Measurements from ENCODE around the gene TBC1D9B. TPM values are rescaled to one million over a fixed set of nuclear protein-coding genes. Genes with fewer than 3 reads are reported as not detected.

The TBC1D9B gene
- polyA plus RNA-seq (ENCODE audit: low read depth in 6 of 6): 10 to 100 TPM; 12.3 to 51.2 (median 21.7) TPM

- H3K4me3 Mint-ChIP-seq: peak within 1 kb of the TSS; percentile 86 to 93 (median 90)
- peaks cover 0 to 5% of the 10 kb centered on the region in 2 donors for H3K36me3 Mint-ChIP-seq
- no peaks in the 10 kb centered on the region for H3K27me3 Mint-ChIP-seq
Observed at GRCh38 chr5:179907556-179908324, at the start of gene TBC1D9B. Gene TBC1D9B (minus strand): TSS chr5:179907897. CDS start chr5:179907821, 76 bp downstream.

GRCh38 chr5:179955630-179956029 is 47.9 kb upstream of the TBC1D9B start:
- peak overlapping the region in 1 of 6 donors; percentile 94 for H3K27ac Mint-ChIP-seq
- no peaks in the 10 kb centered on the region for H3K27me3 Mint-ChIP-seq
- H3K9me3 Mint-ChIP-seq: no peaks in the 10 kb centered on the region
- ATAC-seq (ENCODE audit: low read depth in 2 of 2): no peak
- no peak overlapping the region for H3K4me3 Mint-ChIP-seq
- no peaks in the 10 kb centered on the region for H3K4me1 Mint-ChIP-seq
- DNase-seq: no peak
- peaks cover 7 to 15% of the 10 kb centered on the region in 2 donors for H3K36me3 Mint-ChIP-seq

More at GRCh38 chr5:179907556-179908324, at the start of gene TBC1D9B:
- Mint-ChIP-seq H3K9me3 (no peaks in the 10 kb centered on the region), H3K4me1 (peaks cover 3 to 24% (median 14%) of the 10 kb centered on the region in 3 donors), H3K27ac (peak within 1 kb of the TSS in 5 of 6 donors; percentile 49 to 87 (median 85))
- ATAC-seq (ENCODE audit: low read depth in 2 of 2) (peak; percentile 88 to 89), DNase-seq (peak; percentile 74)

GRCh38 chr5:179955062-179955461 is 47.4 kb upstream of the TBC1D9B start:
- Mint-ChIP-seq H3K27ac (no peak overlapping the region), H3K4me3 (no peak overlapping the region), H3K36me3 (peaks cover 9 to 15% of the 10 kb centered on the region in 2 donors), H3K4me1 (no peaks in the 10 kb centered on the region), H3K27me3 (no peaks in the 10 kb centered on the region), H3K9me3 (no peaks in the 10 kb centered on the region)
- ATAC-seq (ENCODE audit: low read depth in 2 of 2) (no peak), DNase-seq (no peak)

GRCh38 chr5:179954434-179954833 is 46.7 kb upstream of the TBC1D9B start:
- Mint-ChIP-seq H3K9me3 (no peaks in the 10 kb centered on the region), H3K36me3 (peaks cover 9 to 15% of the 10 kb centered on the region in 2 donors), H3K27ac (peak overlapping the region in 1 of 6 donors; percentile 13), H3K4me3 (no peak overlapping the region), H3K27me3 (no peaks in the 10 kb centered on the region), H3K4me1 (no peaks in the 10 kb centered on the region)
- no peak for DNase-seq
- no peak for ATAC-seq (ENCODE audit: low read depth in 2 of 2)

GRCh38 chr5:179953987-179954386 is 46.3 kb upstream of the TBC1D9B start:
- Mint-ChIP-seq H3K27me3 (no peaks in the 10 kb centered on the region), H3K4me1 (no peaks in the 10 kb centered on the region), H3K4me3 (no peak overlapping the region), H3K9me3 (no peaks in the 10 kb centered on the region), H3K36me3 (peaks cover 9 to 15% of the 10 kb centered on the region in 2 donors), H3K27ac (no peak overlapping the region)
- DNase-seq (no peak), ATAC-seq (ENCODE audit: low read depth in 2 of 2) (no peak)

GRCh38 chr5:179936976-179937681 is 29.4 kb upstream of the TBC1D9B start:
- Mint-ChIP-seq H3K36me3 (peaks cover 0 to 8% of the 10 kb centered on the region in 2 donors), H3K27ac (no peak overlapping the region), H3K27me3 (no peaks in the 10 kb centered on the region), H3K4me1 (no peaks in the 10 kb centered on the region), H3K9me3 (no peaks in the 10 kb centered on the region), H3K4me3 (no peak overlapping the region)
- ATAC-seq (ENCODE audit: low read depth in 2 of 2): no peak
- DNase-seq: no peak

- Mint-ChIP-seq H3K27me3 (no peaks in the 10 kb centered on the region), H3K36me3 (no peaks in the 10 kb centered on the region), H3K4me1 (no peaks in the 10 kb centered on the region), H3K4me3 (no peak overlapping the region), H3K9me3 (no peaks in the 10 kb centered on the region), H3K27ac (no peak overlapping the region)
- ATAC-seq (ENCODE audit: low read depth in 2 of 2): no peak
- DNase-seq: no peak
Observed at GRCh38 chr5:179930788-179931473, 23.2 kb upstream of the TBC1D9B start.

GRCh38 chr5:179927824-179928223 is 20.1 kb upstream of the TBC1D9B start:
- DNase-seq (no peak), ATAC-seq (ENCODE audit: low read depth in 2 of 2) (no peak)
- Mint-ChIP-seq H3K4me1 (peaks cover 4 to 9% (median 8%) of the 10 kb centered on the region in 3 donors), H3K36me3 (no peaks in the 10 kb centered on the region), H3K4me3 (no peak overlapping the region), H3K27ac (peak overlapping the region in 1 of 6 donors; percentile 56), H3K9me3 (peaks cover 0 to 6% (median 2%) of the 10 kb centered on the region in 7 donors), H3K27me3 (no peaks in the 10 kb centered on the region)

GRCh38 chr5:179926657-179927056 is 19.0 kb upstream of the TBC1D9B start:
- Mint-ChIP-seq H3K9me3 (peaks cover 0 to 6% (median 2%) of the 10 kb centered on the region in 7 donors), H3K36me3 (no peaks in the 10 kb centered on the region), H3K27ac (no peak overlapping the region), H3K27me3 (no peaks in the 10 kb centered on the region), H3K4me3 (no peak overlapping the region), H3K4me1 (peaks cover 4 to 9% (median 8%) of the 10 kb centered on the region in 3 donors)
- ATAC-seq (ENCODE audit: low read depth in 2 of 2) (no peak), DNase-seq (no peak)

GRCh38 chr5:179923436-179923835 is 15.7 kb upstream of the TBC1D9B start:
- Mint-ChIP-seq H3K36me3 (no peaks in the 10 kb centered on the region), H3K27me3 (no peaks in the 10 kb centered on the region), H3K4me1 (peaks cover 4 to 9% (median 8%) of the 10 kb centered on the region in 3 donors), H3K9me3 (peaks cover 0 to 6% (median 2%) of the 10 kb centered on the region in 7 donors), H3K4me3 (peak overlapping the region in 3 of 8 donors; percentile 11 to 40 (median 13)), H3K27ac (peak overlapping the region; percentile 15 to 96 (median 68))
- ATAC-seq (ENCODE audit: low read depth in 2 of 2) (peak; percentile 94 to 98), DNase-seq (peak; percentile 33)

- H3K4me3 Mint-ChIP-seq: no peak overlapping the region
Observed at GRCh38 chr5:179920175-179920574, 12.5 kb upstream of the TBC1D9B start.

GRCh38 chr5:179919487-179920060 is 11.9 kb upstream of the TBC1D9B start:
- DNase-seq (no peak), ATAC-seq (ENCODE audit: low read depth in 2 of 2) (no peak)
- Mint-ChIP-seq H3K9me3 (peaks cover 0 to 6% (median 2%) of the 10 kb centered on the region in 7 donors), H3K36me3 (no peaks in the 10 kb centered on the region), H3K27me3 (peaks cover 0 to 7% (median 0%) of the 10 kb centered on the region in 3 donors), H3K4me1 (peaks cover 9 to 14% (median 11%) of the 10 kb centered on the region in 3 donors), H3K4me3 (no peak overlapping the region), H3K27ac (peak overlapping the region in 3 of 6 donors; percentile 16 to 79 (median 73))

More at GRCh38 chr5:179920175-179920574, 12.5 kb upstream of the TBC1D9B start:
- Mint-ChIP-seq H3K36me3 (no peaks in the 10 kb centered on the region), H3K27me3 (peaks cover 0 to 7% (median 0%) of the 10 kb centered on the region in 3 donors), H3K4me1 (peaks cover 9 to 14% (median 11%) of the 10 kb centered on the region in 3 donors), H3K27ac (no peak overlapping the region), H3K9me3 (peaks cover 0 to 6% (median 2%) of the 10 kb centered on the region in 7 donors)
- ATAC-seq (ENCODE audit: low read depth in 2 of 2): no peak
- DNase-seq: no peak
